Osteoblast (primary cell): Measurements from ENCODE around the gene FOXF1. TPM values are rescaled to one million over a fixed set of nuclear protein-coding genes. Genes with fewer than 3 reads are reported as not detected.

ENCODE experiments used
- DNase-seq: peaks from one replicate; pipeline ENCODE4 v3.0.0; 2011; ENCODE audit warnings: low spot score, mixed read lengths; ENCODE audit not compliant: insufficient read length; ENCODE audit errors: missing footprints
- H2AFZ ChIP-seq: 2 replicates; pipeline ENCODE4 v1.6.0; 2011; ENCODE audit warnings: mild to moderate bottlenecking, low read length
- H3K27ac ChIP-seq: 2 replicates; pipeline ENCODE4 v1.5.1; 2011; ENCODE audit warnings: mild to moderate bottlenecking, low read depth, low read length, moderate library complexity
- H3K27me3 ChIP-seq: 2 replicates; pipeline ENCODE4 v1.6.0; 2012; ENCODE audit warnings: mild to moderate bottlenecking, control low read depth, inconsistent platforms, low read length, moderate library complexity; ENCODE audit not compliant: insufficient read depth
- H3K36me3 ChIP-seq: 2 replicates; pipeline ENCODE4 v1.5.1; 2011; ENCODE audit warnings: mild to moderate bottlenecking, low read length, control low read depth, moderate library complexity; ENCODE audit not compliant: insufficient read depth
- H3K4me1 ChIP-seq: 2 replicates; pipeline ENCODE4 v1.5.1; 2011; ENCODE audit warnings: mild to moderate bottlenecking, low read length, control low read depth, moderate library complexity; ENCODE audit not compliant: insufficient read depth
- H3K4me2 ChIP-seq: 2 replicates; pipeline ENCODE4 v1.6.0; 2011; ENCODE audit warnings: mild to moderate bottlenecking, low read length; ENCODE audit not compliant: insufficient read depth
- H3K4me3 ChIP-seq: fragments of 200-600 bp; sonication (generic); 3 replicates; pipeline ENCODE4 v1.5.1; 2012; ENCODE audit warnings: mild to moderate bottlenecking, low read length, inconsistent platforms; ENCODE audit not compliant: insufficient read depth
- H3K79me2 ChIP-seq: 2 replicates; pipeline ENCODE4 v1.6.0; 2012; ENCODE audit warnings: mild to moderate bottlenecking, low read length, control low read depth, inconsistent platforms; ENCODE audit not compliant: insufficient read depth
- H3K9me3 ChIP-seq: 2 replicates; pipeline ENCODE4 v1.5.1; 2011; ENCODE audit warnings: low read depth, low read length, control low read depth
- H4K20me1 ChIP-seq: 2 replicates; pipeline ENCODE4 v1.6.0; 2012; ENCODE audit warnings: mild to moderate bottlenecking, low read length, control low read depth; ENCODE audit not compliant: insufficient read depth
- total RNA-seq: library from RNA; depleted of rRNA; stranded (reverse); fragments of >200 nt; gene quantifications from 2 replicates; pipeline ENCODE4 v1.2.3, GENCODE V29; 2012
- TF ChIP-seq, protein P1 (sequence below): IDR thresholded peaks from 2 replicates; pipeline ENCODE4 v1.5.1; 2011; ENCODE audit warnings: mild to moderate bottlenecking, low read depth, low read length, moderate library complexity; ENCODE audit errors: extremely low read depth

Gene FOXF1
- total RNA-seq, 1 donor: not detected

- H3K79me2 ChIP-seq: no peaks in the 10 kb centered on the region
- TF ChIP-seq, protein P1, sequence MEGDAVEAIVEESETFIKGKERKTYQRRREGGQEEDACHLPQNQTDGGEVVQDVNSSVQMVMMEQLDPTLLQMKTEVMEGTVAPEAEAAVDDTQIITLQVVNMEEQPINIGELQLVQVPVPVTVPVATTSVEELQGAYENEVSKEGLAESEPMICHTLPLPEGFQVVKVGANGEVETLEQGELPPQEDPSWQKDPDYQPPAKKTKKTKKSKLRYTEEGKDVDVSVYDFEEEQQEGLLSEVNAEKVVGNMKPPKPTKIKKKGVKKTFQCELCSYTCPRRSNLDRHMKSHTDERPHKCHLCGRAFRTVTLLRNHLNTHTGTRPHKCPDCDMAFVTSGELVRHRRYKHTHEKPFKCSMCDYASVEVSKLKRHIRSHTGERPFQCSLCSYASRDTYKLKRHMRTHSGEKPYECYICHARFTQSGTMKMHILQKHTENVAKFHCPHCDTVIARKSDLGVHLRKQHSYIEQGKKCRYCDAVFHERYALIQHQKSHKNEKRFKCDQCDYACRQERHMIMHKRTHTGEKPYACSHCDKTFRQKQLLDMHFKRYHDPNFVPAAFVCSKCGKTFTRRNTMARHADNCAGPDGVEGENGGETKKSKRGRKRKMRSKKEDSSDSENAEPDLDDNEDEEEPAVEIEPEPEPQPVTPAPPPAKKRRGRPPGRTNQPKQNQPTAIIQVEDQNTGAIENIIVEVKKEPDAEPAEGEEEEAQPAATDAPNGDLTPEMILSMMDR: no peak
- no peak overlapping the region for H3K27ac ChIP-seq
- peaks cover 9% of the 10 kb centered on the region for H3K4me1 ChIP-seq
- H3K9me3 ChIP-seq: no peaks in the 10 kb centered on the region
- peak overlapping the region; percentile 80 for H3K4me2 ChIP-seq
- H3K27me3 ChIP-seq: peaks cover 82% of the 10 kb centered on the region
- no peaks in the 10 kb centered on the region for H3K36me3 ChIP-seq
- H3K4me3 ChIP-seq: peak overlapping the region; percentile 40
- H2AFZ ChIP-seq: peak overlapping the region; percentile 71
- no peaks in the 10 kb centered on the region for H4K20me1 ChIP-seq
- DNase-seq: peak; percentile 75
These were observed 10.2 kb downstream of the FOXF1 start for GRCh38 chr16:86520317-86521210.

DNA sequence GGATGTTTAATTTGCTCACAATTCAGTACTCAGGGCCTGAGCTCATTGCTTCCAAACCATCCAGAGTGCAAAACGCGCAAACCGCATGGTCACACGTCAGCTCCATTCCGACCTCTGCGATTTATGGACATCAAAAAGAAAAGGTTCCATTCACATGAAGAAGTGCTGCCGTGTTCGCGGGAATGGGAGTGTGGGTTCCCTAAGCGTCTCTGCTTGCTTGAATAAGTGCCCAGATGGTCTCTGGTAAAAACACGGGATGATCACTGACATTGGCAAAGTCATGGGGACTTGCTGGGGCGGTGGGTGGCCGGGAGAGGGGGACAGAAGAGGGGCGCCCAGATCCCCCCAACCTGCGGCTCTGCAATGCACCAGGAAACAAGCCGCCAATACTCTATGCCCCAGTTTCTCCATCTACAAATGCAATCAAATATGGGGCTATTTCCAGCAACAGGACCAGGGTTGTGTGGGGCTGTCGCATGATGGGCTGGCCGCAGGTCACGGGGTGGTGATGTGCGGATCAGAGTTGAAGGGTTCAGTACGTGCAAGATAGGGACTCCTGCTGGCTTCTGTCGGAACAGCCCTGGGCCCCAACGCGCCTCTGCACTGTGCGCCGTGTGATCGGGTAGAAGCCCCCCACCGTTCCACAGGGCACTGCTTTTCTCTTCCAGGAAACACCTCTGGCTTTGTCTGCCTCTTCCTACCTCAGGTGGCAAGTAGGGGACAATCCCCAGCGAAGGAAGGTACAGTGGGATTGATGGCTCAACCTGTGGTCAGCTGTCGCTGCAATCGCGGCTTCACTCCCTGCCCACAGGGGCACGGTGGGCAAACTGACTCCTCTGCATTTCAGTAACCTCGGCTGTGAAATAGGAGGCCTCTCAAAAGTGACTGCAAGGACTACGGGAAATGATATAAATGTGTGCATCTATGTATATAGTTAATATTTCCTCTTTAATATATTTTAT lies 11.2 kb downstream of the FOXF1 start:
- Histone ChIP-seq H3K4me3 (no peak overlapping the region), H3K4me2 (peak overlapping the region; percentile 80), H4K20me1 (no peaks in the 10 kb centered on the region), H3K27ac (no peak overlapping the region), H2AFZ (peak overlapping the region; percentile 71), H3K27me3 (peaks cover 72% of the 10 kb centered on the region), H3K4me1 (peaks cover 9% of the 10 kb centered on the region), H3K9me3 (no peaks in the 10 kb centered on the region), H3K79me2 (no peaks in the 10 kb centered on the region), H3K36me3 (no peaks in the 10 kb centered on the region)
- DNase-seq: peak; percentile 80
- TF ChIP-seq, protein P1: no peak

DNA sequence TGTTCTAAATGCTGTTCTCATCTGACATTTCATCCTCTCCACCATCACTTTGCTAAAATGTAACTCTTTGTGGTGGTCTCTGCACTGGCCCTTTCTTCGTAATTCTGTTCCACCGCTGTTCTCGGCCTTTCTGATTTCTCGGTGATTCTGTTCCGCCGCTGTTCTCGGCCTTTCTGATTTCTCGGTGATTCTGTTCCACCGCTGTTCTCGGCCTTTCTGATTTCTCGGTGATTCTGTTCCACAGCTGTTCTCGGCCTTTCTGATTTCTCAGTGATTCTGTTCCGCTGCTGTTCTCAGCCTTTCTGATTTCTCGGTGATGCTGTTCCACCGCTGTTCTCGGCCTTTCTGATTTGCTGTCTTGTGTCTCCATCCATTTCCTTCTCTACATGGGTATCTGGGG lies 12.3 kb downstream of the FOXF1 start:
- H3K4me3 ChIP-seq: no peak overlapping the region
- no peak overlapping the region for H3K4me2 ChIP-seq
- no peak for DNase-seq
- no peaks in the 10 kb centered on the region for H3K9me3 ChIP-seq
- peaks cover 61% of the 10 kb centered on the region for H3K27me3 ChIP-seq
- H4K20me1 ChIP-seq: no peaks in the 10 kb centered on the region
- TF ChIP-seq, protein P1: no peak
- H3K27ac ChIP-seq: no peak overlapping the region
- H2AFZ ChIP-seq: no peak overlapping the region
- no peaks in the 10 kb centered on the region for H3K36me3 ChIP-seq
- peaks cover 9% of the 10 kb centered on the region for H3K4me1 ChIP-seq
- no peaks in the 10 kb centered on the region for H3K79me2 ChIP-seq
